ENCODE measurements around the gene ZDHHC7. TPM values are rescaled to one million over a fixed set of nuclear protein-coding genes. Genes with fewer than 3 reads are reported as not detected.
A peak's percentile ranks its signal among the peaks of the same experiment; 100 is the strongest.

The ZDHHC7 gene
- total RNA-seq, 1 donor from 2014 or later = 68.7 TPM

- Histone ChIP-seq H3K4me3 (ENCODE audit: low read depth, low read length) (no peak overlapping the region), H3K36me3 (ENCODE audit: control insufficient read depth, insufficient read depth, low read length) (no peaks in the 10 kb centered on the region), H3K27me3 (ENCODE audit: control insufficient read depth, insufficient read depth, low read length) (no peaks in the 10 kb centered on the region)
- no peak for DNase-seq (ENCODE audit: low read depth)
- no peak for TF ChIP-seq CTCF (IDR thresholded peaks at IDR 0.05; ENCODE audit: insufficient read depth, low read length, severe bottlenecking)
- no peak for FAIRE-seq
Observed at GRCh38 chr16:85040685-85041084, 29.4 kb upstream of the ZDHHC7 start.

GRCh38 chr16:85037721-85038120, 26.4 kb upstream of the ZDHHC7 start:
- DNase-seq (ENCODE audit: low read depth) (no peak), FAIRE-seq (no peak)
- TF ChIP-seq CTCF (IDR thresholded peaks at IDR 0.05; ENCODE audit: insufficient read depth, low read length, severe bottlenecking) = no peak
- no peaks in the 10 kb centered on the region for H3K27me3 ChIP-seq (ENCODE audit: control insufficient read depth, insufficient read depth, low read length)
- no peak overlapping the region for H3K4me3 ChIP-seq (ENCODE audit: low read depth, low read length)
- H3K36me3 ChIP-seq (ENCODE audit: control insufficient read depth, insufficient read depth, low read length) = peaks cover 4% of the 10 kb centered on the region

- Histone ChIP-seq H3K36me3 (ENCODE audit: control insufficient read depth, insufficient read depth, low read length) (peaks cover 4% of the 10 kb centered on the region), H3K27me3 (ENCODE audit: control insufficient read depth, insufficient read depth, low read length) (no peaks in the 10 kb centered on the region), H3K4me3 (ENCODE audit: low read depth, low read length) (no peak overlapping the region)
- TF ChIP-seq CTCF (IDR thresholded peaks at IDR 0.05; ENCODE audit: insufficient read depth, low read length, severe bottlenecking) = no peak
- DNase-seq (ENCODE audit: low read depth) (peak; percentile 97), FAIRE-seq (peak; percentile 52)
Observed at GRCh38 chr16:85037050-85037410, 25.7 kb upstream of the ZDHHC7 start.

GRCh38 chr16:85036236-85037049, 25.1 kb upstream of the ZDHHC7 start:
- no peak for FAIRE-seq
- H3K4me3 ChIP-seq (ENCODE audit: low read depth, low read length) = no peak overlapping the region
- H3K36me3 ChIP-seq (ENCODE audit: control insufficient read depth, insufficient read depth, low read length) = peaks cover 6% of the 10 kb centered on the region
- no peak for TF ChIP-seq CTCF (IDR thresholded peaks at IDR 0.05; ENCODE audit: insufficient read depth, low read length, severe bottlenecking)
- DNase-seq (ENCODE audit: low read depth) = no peak
- no peaks in the 10 kb centered on the region for H3K27me3 ChIP-seq (ENCODE audit: control insufficient read depth, insufficient read depth, low read length)

- no peaks in the 10 kb centered on the region for H3K27me3 ChIP-seq (ENCODE audit: control insufficient read depth, insufficient read depth, low read length)
- FAIRE-seq = no peak
Observed at GRCh38 chr16:85034591-85035433, 23.5 kb upstream of the ZDHHC7 start.

More at GRCh38 chr16:85034591-85035433, 23.5 kb upstream of the ZDHHC7 start:
- no peak for TF ChIP-seq CTCF (IDR thresholded peaks at IDR 0.05; ENCODE audit: insufficient read depth, low read length, severe bottlenecking)
- peaks cover 7% of the 10 kb centered on the region for H3K36me3 ChIP-seq (ENCODE audit: control insufficient read depth, insufficient read depth, low read length)
- DNase-seq (ENCODE audit: low read depth) = no peak
- no peak overlapping the region for H3K4me3 ChIP-seq (ENCODE audit: low read depth, low read length)

Data from bronchial epithelial cell (primary cell).